Limb (tissue), 2 donors: ENCODE results near the gene FAM9C.
"Not testable (repeated sequence)": the region's sequence is repeated elsewhere in the genome, so short reads cannot be mapped to it uniquely, and the experiment has no call there.

Experiments
- DNase-seq, 2 donors: peaks; one replicate each; pipeline ENCODE4 v3.0.0-alpha.2; 2016; ENCODE audit errors: extremely low spot score in 2 of 2

Gene FAM9C

GRCh38 chrX:13076176-13076961 lies 31.9 kb upstream of the FAM9C start:
- DNase-seq, result no peak

- DNase-seq, result no peak
Measured at GRCh38 chrX:13074297-13075262, 30.2 kb upstream of the FAM9C start.

DNA sequence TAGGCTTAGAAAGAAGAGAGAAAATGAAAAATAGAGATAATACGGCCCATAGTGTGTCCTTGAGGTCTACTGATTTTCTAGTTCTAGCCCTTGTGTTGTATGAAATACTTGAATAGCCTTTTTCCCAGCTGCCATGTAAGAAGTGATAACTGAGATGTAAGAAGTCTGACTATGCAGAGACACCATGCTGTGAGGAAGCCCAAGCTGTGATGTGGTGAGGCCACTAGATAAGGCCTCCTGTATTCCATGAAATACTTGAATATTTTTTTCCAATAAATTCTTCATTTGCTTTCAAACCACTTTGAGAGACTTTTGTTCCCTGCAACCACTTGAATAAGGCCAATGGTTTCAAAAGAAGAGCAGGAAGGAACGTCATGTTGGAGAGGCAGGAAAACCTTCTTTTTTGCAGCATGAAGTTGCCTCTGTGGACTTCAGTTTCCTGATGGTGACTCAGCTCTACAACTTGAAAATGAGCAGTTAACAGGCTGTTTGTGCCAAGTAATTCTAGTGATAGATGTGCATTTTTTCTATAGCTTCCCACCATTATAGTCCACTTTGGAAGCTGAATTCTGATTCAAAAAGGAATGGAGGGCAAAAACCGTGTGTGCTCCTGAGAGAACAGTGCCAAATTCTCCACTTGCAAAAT lies 25.5 kb upstream of the FAM9C start:
- DNase-seq, result no peak

- DNase-seq, result no peak
Measured at GRCh38 chrX:13068651-13069050, 24.2 kb upstream of the FAM9C start.

DNA sequence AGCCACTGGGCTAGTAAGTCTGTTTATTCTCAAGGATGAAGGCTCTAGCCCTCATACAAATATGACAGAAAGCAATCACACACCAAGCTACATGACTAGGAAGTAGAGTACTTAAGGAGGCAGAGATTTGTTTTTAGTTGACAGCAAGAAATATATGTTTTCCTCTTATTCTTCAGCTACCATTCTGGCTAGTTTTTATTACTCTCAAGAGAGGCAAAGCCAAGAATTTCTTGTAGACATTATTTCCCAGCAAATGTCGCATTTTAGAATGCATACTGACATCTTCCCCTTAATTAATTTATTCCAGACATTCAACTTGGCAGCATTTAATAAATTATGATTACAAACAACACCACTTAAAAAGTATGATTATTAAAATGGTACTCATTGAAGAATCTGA lies 23.4 kb upstream of the FAM9C start:
- DNase-seq, result no peak

DNA sequence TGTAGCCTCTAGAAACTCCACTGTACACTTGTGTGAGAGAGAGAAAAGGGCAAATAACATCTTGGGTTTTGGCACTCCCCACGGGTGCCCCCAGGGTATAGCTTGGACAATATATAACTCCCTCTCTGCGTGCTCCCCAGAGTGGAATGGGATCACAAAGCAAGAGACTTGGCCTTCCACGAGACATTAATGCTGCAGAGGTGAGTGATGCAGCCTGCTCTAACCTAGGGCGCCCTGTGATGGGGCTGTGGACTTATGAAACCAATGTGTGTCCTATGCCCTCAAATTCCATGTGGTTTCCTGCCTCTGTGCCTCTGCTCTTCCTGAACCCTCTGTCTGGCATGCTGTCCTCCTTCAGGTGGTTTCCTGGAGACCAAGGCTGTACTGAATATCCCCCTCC lies 22.0 kb upstream of the FAM9C start:
- no peak for DNase-seq

- DNase-seq, result no peak
Measured at GRCh38 chrX:13064599-13065143, 20.3 kb upstream of the FAM9C start.

GRCh38 chrX:13063124-13063523 lies 18.7 kb upstream of the FAM9C start:
- not testable (repeated sequence) for DNase-seq

- not testable (repeated sequence) for DNase-seq
Measured at GRCh38 chrX:13062331-13062730, 17.9 kb upstream of the FAM9C start.

GRCh38 chrX:13061215-13061708 lies 16.8 kb upstream of the FAM9C start:
- DNase-seq, result not testable (repeated sequence)

DNA sequence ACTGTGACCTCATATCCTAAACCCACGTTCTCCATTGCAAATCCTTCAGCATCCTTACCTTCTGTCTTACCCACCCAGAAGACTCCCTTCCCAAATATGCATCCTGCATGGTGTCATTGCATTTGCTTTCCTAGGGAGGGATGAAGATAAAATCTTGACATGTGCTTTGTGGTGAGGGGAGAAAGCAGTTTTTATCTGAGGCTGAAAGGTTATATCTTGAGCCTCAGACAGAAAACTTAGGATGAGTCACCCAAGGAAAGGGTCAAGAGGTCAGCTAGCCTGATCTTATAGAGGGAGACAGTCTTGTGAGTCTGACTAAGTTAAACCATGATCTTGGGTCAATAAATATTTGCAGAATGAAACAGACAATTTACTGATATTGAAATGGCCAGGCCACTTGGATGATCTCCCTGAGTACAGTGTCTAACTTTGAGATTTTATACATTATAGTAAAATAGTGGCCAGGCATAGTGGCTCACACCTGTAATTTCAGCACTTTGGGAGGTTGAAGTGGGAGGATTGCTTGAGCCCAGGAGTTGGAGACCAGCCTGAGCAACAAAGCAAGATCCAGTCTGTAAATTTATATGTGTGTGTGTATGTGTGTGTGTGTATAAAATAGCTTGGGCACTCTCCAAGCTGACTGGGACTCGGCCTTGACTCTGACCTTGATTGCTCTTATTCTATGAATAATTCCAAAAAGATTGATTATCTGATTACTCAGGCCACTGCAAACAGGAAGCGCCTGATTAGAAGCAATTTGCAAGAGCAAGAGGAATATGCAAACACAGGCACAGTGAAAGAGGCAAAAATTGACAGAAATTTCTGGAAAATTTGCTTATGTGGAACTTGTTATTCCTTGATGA lies 15.4 kb upstream of the FAM9C start:
- DNase-seq, result no peak

- no peak for DNase-seq
Measured at GRCh38 chrX:13055486-13055885, 11.1 kb upstream of the FAM9C start.

DNA sequence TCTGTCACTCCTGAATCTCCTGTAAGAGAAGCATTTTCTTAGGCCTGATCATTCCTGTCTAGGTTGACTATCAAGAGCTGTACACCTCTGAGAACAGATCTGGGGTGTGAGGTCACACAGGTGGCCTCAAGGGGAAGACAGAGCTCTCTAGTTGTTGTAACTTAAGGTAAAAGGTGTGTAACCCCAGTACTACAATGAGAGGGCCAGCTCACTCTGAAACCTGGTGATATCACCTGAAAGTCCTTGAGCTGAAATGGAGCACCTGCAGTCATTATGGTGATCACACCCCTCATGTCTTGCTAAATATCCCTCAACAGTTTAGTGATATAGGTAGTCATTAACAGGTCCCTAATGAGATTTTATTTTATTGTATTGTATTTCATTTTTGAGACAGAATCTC lies 8.8 kb upstream of the FAM9C start:
- DNase-seq, result no peak

- DNase-seq, result no peak
Measured at GRCh38 chrX:13051529-13052172, 7.2 kb upstream of the FAM9C start.

DNA sequence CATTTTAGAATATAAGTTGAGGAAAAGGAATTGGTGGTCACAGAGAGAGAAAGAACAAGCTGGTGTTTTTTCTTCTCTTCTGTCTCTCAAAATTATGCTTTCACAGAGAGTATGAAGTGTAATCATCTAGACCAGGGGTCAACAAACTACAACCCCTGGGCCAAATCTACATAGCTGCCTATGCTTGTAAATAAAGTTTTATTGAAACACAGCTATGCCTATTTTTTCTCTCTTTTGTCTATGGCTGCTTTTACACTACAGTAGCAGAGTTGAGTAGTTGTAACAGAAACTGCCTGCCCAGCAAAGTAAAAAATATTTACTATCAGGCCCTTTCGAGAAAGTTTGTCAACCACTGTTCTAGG lies 6.7 kb upstream of the FAM9C start:
- no peak for DNase-seq

- no peak for DNase-seq
Measured at GRCh38 chrX:13050151-13050550, 5.7 kb upstream of the FAM9C start.

GRCh38 chrX:13048280-13048679 lies 3.9 kb upstream of the FAM9C start:
- no peak for DNase-seq

GRCh38 chrX:13047759-13048158 lies 3.3 kb upstream of the FAM9C start:
- DNase-seq, result no peak

- DNase-seq, result no peak
Measured at GRCh38 chrX:13046141-13046855, 1.9 kb upstream of the FAM9C start.
